SIG-M5 treated with dmso at 0.1 percent for 504 hours (cell line): ENCODE results near the gene NCAM1.
A peak's percentile ranks its signal among the peaks of the same experiment; 100 is the strongest.

Experiments used
- DNase-seq: peaks from one replicate; lab custom pipeline; 2025; ENCODE audit not compliant: unreplicated experiment; lab: John Stamatoyannopoulos, UW

NCAM1 gene

GRCh38 chr11:113197446-113197845 lies 236.2 kb downstream of the NCAM1 start:
- no peak for DNase-seq

GRCh38 chr11:113198972-113199661 lies 237.9 kb downstream of the NCAM1 start:
- DNase-seq: no peak

GRCh38 chr11:113199866-113200265 lies 238.6 kb downstream of the NCAM1 start:
- DNase-seq: no peak

- DNase-seq: no peak
These were observed 240.0 kb downstream of the NCAM1 start for GRCh38 chr11:113201054-113201818.

GRCh38 chr11:113202431-113202830 lies 241.2 kb downstream of the NCAM1 start:
- DNase-seq: no peak

- DNase-seq: no peak
These were observed 242.0 kb downstream of the NCAM1 start for GRCh38 chr11:113203141-113203753.

- peak; percentile 51 for DNase-seq
These were observed 243.1 kb downstream of the NCAM1 start for GRCh38 chr11:113204280-113204679.

GRCh38 chr11:113213549-113213948 lies 252.3 kb downstream of the NCAM1 start:
- DNase-seq: no peak

- no peak for DNase-seq
These were observed 261.0 kb downstream of the NCAM1 start for GRCh38 chr11:113222241-113222640.

GRCh38 chr11:113234888-113235287 lies 273.7 kb downstream of the NCAM1 start:
- DNase-seq: no peak

- DNase-seq: no peak
These were observed 276.0 kb downstream of the NCAM1 start for GRCh38 chr11:113237261-113237660.

GRCh38 chr11:113238721-113239120 lies 277.5 kb downstream of the NCAM1 start:
- no peak for DNase-seq

- no peak for DNase-seq
These were observed 279.2 kb downstream of the NCAM1 start for GRCh38 chr11:113240389-113240788.

GRCh38 chr11:113240790-113241635 lies 279.8 kb downstream of the NCAM1 start:
- no peak for DNase-seq

- no peak for DNase-seq
These were observed 280.4 kb downstream of the NCAM1 start for GRCh38 chr11:113241636-113242054.

- no peak for DNase-seq
These were observed 280.8 kb downstream of the NCAM1 start for GRCh38 chr11:113242060-113242459.

GRCh38 chr11:113242767-113243397 lies 281.7 kb downstream of the NCAM1 start:
- no peak for DNase-seq

GRCh38 chr11:113243696-113244095 lies 282.5 kb downstream of the NCAM1 start:
- DNase-seq: no peak

GRCh38 chr11:113245216-113245615 lies 284.0 kb downstream of the NCAM1 start:
- DNase-seq: no peak

GRCh38 chr11:113247221-113247620 lies 286.0 kb downstream of the NCAM1 start:
- DNase-seq: no peak

- no peak for DNase-seq
These were observed 286.7 kb downstream of the NCAM1 start for GRCh38 chr11:113247966-113248365.
